HG02571 (cell line): ENCODE results near the gene CCNT1.
A peak's percentile ranks its signal among the peaks of the same experiment; 100 is the strongest.
"Not testable (repeated sequence)": the region's sequence is repeated elsewhere in the genome, so short reads cannot be mapped to it uniquely, and the experiment has no call there.

Experiments used
- ATAC-seq: cut with Tn5 transposase; IDR thresholded peaks from one replicate; pipeline ENCODE4 v1.9.1; 2021; ENCODE audit warnings: mild to moderate bottlenecking, moderate library complexity; ENCODE audit not compliant: unreplicated experiment

Gene CCNT1

DNA sequence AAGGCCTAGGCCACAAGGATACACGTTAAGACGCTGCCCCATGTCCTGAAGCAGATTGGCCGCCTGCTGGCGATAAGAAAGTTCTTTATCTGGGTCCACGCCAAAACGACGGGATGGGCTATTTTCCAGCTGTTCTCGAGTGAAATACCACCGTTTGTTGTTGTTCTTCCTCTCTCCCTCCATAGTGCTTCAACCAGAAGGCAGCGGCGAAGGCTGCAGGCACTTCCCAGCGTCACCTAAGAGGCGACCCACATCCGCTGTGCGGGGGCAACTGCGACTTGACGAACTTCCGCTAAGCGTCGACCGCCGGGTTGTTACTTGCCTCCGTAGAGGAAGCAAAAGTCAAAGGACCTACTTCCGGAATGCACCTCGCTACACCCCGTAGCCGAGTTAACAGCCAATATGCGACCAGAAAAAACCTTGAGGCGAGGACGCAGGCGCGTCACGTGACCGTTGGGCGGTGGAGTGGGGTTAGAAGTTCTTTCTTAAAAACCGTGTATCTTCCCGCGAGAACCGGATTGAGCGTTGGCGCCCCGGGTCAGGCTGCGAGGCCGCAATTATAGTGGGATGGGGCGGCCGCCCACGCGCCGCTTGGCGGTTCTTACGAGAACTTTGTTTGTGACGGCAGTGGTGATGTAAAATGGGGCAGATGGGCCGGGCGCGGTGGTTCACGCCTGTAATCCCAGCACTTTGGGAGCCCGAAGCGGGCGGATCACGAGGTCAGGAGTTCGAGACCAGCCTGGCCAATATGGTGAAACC, at the start of gene CCNT1:
Gene CCNT1 (minus strand): TSS at position 215 of the 759 bp plus-strand sequence. CDS start 32 bp downstream, at position 183.
- ATAC-seq: peak; percentile 96

DNA sequence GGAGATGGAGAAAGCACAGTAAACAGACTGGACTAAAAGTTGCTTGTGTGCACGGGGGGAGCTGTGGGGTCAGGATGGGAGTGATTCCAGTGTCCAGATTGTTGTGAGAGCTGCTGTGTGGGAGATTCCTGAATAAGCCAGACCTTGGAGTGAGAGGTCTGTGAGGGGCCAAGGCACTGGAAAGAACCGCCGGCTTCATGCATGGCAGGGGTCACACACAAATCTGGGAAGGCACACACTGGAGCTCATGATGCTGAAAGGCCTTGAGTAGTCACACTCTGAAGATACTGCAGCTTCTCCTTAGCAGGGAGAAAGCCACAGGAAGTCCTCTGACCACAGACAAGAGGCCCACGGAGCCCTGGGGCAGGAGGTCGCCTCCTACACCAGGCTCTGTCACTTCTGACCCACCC, 49.3 kb upstream of the CCNT1 start:
- ATAC-seq: no peak

DNA sequence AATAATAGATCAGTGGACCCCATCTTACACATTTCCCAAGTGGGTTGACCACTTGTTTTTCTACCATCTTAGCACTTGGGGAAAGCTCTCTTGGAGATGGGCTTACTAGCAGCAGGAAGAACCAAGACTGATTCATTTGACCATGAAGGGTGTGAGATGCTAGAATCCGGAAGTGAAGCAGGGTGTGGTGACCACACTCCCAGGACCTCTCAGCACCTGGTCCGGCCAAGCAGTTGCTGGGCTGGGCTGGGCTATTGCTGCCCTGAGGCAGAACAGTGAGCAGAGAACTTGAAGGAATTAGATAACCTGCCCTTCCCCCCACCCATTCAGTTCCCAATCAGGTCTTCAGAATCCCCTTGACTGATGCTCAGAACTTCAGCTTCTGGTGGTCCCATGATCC, 48.0 kb upstream of the CCNT1 start:
- ATAC-seq: no peak

DNA sequence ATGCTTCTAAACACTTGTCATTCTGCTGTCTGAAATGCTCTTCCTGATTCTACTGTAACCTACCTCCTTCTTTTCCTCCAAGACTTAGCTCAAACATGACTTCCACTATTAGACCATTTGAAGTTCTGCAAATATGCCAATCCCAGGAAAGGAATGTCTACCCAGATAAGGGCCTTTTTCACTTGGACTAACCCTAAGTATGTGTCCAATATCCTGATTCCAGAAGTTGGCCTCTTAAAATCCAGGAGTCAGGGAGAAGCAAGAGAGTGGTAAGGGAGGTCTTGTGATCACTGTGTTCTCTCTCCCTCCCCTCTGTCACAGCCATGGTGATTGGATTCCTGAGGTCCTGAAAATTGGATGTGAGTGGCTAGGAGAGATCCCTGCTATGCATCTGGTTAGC, 42.2 kb upstream of the CCNT1 start:
- ATAC-seq: no peak

DNA sequence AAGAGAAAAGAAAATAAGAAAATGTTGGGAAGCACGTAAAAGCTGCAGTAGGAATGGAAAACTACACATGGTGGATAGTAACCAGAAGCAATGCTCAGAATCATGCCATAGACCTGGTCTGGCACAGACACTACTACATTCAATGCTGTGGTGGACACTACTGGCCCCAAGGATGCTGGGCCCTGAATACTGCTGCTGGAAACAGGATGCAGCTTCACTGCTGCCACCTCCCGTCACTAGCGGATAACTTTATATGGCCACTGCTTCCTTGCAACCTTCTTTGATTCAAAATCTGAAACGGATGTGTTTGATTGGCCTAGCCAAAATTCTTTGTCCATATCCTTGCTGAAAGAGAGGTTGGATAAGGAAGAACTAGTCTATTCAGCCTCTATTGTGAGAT, 41.7 kb upstream of the CCNT1 start:
- no peak for ATAC-seq

DNA sequence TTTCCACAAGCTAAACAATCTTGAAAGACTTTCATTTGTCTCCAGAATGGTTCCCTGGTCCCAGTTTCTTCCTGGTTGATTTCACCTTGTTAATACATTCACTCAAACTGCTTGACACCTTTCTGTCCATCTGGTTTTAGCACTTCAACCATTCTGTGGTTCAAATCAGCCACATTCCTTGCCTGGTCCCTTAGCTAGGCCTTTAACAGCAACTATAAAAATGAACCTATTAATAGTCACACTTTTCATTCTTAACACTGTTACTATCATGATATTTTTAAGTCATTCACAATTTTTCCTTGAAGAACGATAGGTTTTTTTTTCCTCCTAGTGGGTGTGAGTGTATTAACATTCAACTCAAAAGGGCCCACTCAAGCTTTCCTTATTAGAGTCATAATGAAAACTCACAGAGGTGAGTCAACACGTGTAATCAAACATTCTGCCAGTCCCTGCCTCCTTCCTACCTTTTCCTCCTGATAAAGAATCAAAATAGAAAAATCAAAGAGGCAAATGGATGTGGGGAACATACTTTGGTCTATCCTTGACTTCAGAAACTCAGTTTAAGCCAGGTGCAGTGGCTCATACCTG, 34.4 kb upstream of the CCNT1 start:
- ATAC-seq: no peak

DNA sequence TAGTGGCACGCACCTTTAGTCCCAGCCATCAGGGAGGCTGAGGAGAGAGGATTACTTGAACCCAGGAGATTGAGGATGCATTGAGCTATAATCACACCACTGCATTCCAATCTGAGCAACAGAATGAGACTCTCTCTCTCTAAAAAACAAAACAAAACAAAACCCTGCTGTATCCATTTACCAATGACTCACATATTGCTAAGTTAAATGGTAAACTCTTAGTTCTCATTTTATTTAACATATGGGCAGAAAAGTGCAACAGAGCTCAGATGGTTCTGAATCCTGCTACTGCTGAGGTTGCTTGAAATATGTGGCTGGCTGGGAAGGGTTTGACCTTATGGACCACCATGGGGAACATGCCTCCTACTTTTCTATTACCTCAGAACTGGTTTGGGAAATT, 33.7 kb upstream of the CCNT1 start:
- ATAC-seq: no peak

DNA sequence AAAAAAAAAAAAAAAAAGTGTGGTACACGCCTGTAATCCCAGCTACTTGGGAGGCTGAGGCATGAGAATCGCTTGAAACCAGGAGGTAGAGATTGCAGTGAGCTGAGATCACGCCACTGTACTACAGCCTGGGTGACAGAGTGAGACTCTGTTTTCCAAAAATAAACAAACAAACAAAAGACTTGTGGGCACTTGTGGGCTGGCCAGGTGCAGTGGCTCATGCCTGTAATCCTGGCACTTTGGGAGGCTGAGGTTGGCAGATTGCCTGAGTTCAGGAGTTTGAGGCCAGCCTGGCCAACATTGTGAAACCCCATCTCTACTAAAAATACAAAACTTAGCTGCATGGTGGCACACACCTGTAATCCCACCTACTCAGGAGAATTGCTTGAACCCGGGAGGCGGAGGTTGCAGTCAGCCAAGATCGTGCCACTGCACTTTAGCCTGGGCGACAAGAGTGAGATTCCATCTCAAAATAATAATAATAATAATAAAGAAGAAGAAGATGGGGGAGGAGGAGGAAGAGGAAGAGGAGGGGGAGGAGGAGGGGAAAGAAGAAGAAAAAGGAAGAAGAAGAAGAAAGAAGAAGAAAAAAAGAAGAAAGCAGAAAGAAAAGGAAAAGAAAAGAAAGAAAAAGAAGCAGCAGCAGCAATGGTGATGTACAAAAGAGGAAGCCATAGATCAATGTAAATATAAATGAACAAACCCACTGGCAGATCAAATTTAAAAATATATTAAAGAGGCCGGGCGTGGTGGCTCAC, 27.9 kb upstream of the CCNT1 start:
- no peak for ATAC-seq

DNA sequence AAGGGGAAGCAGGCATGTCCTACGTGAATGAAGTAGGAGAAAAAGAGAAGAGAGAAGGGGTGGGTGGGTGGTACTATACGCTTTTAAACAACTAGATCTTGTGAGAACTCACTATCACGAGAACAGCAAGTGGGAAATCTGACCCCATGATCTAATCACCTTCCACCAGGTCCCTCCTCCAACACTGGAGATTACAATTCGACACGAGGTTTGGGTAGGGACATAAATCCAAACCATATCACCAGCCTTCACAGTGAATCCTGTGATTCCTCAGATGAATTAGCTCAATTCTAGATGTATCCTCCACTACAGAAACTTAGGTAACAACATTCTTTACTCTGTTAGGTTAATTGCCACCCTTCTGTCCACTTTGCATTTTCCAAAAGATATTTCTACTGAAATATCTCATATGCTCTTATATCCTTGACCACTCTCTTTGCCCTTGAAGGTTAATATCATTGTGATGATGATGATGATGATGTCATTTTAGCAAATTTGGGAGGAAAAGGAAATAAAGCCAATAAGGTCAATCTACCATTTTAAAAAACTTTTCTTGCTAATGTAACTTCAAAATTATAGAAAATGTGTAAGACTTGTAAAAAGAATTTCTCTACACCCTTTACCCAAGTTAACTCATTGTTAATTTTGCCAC, 23.2 kb upstream of the CCNT1 start:
- ATAC-seq: no peak

DNA sequence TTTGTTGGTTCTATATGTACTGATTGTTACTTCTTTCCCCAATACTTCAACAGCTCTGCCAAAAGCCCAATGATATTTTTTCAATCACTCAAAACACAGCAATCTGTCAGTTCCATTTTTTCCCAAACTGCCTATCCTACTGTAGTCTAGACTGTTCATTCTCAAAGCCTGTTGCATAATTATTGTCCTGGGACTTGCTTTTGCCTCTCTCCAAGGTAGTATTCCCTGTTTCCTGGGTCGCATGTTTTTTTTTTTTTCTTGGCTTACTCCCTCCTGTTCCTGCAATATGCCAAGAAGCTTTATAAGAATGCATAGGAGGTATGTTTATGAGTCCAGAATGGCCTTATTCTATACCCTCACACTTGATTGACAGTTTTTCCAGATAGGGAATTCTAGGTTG, 19.9 kb upstream of the CCNT1 start:
- ATAC-seq: no peak

DNA sequence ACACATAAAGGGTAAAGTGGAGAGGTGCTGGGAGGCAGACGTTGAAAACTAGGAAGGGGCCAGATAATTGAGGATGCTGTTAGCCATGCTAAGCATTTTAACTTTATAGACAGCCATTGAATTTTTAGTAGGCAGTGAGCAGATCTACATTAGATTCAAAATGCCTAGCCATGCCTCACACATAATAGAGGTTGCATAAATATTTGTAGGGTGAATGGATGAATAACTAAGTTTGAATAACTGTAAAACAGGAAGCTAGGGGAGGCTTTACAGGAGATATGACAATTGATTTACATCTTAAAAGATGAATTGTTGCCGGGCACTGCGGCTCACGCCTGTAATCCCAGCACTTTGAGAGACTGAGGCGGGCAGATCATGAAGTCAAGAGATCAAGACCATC, 12.3 kb upstream of the CCNT1 start:
- ATAC-seq: no peak

DNA sequence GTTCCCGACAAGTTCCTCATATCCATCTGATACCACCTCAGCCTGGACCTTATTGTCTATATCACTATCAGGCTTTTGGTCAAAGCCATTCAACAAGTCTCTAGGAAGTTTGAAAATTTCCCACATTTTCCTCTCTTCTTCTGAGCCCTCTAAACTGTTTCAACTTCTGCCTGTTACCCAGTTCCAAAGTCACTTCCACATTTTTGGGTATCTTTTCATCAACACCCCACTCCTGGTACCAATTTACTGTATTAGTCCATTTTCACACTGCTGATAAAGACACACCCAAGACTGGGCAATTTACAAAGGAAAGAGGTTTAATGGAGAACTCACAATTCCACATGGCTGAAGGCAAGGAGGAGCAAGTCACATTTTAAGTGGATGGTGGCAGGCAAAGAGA, 4.2 kb upstream of the CCNT1 start:
- not testable (repeated sequence) for ATAC-seq

DNA sequence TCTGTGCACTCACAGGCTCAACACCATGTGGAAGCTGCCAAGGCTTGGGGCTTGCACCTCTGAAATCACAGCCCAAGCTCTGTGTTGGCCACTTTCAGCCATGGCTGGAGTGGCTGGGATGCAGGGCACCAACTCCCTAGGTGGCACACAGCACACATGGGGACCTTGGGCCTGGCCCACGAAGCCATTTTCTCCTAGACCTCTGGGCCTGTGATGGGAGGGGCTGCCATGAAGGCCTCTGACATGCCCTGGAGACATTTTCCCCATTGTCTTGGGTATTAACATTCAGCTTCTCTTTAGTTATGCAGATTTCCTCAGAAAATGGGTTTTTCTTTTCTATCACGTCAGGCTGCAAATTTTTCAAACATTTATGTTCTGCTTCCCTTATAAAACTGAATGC, 3.7 kb upstream of the CCNT1 start:
- not testable (repeated sequence) for ATAC-seq

DNA sequence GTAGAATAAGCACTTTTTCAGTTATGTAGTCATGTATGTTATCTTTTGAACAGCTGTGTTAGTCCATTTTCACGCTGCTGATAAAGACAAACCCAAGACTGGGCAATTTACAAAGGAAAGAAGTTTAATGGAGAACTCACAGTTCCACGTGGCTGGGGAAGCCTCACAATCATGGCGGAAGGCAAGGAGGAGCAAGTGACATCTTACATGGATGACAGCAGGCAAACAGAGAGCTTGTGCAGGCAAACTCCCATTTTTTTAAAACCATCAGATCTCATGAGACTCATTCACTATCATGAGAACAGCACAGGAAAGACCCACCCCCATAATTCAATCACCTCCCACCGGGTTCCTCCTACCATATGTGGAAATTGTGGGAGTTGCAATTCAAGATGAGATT, 2.5 kb upstream of the CCNT1 start:
- ATAC-seq: not testable (repeated sequence)

DNA sequence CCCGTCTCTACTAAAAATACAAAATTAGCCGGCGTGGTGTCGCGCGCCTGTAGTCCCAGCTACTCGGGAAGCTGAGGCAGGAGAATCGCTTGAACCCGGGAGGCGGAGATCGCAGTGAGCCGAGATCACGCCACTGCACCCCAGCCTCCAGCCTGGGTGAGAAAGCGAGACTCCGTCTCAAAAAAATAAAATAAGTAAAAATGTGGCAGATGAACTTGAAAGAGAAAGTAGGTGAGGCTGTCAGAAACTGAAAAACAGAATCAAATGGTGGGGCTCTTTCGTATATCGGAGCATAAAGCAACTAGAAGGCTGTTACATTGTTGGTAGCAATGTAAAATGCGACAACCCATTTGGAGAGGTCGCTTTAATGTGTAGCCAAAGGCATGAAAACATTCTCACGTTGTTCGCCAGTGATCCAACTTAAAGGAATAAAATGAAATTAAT, 767 bp upstream of the CCNT1 start:
- peak; percentile 0 for ATAC-seq

DNA sequence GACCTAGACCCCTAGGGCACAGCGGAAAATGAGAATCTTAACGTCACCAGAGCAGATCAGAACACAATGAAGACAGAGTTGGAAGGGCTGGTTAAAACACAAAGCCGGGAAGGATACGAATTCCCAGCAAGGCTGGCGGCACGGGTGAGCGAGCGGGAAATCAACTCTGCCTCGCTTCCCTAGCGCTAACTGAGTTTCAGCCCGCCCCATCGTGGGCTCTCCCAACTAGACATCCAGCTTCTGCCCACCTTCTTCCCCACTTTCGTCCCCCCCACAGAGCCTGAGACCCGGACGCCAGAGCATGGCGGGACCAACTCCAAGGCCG, 377 bp downstream of the CCNT1 start:
- ATAC-seq: no peak

DNA sequence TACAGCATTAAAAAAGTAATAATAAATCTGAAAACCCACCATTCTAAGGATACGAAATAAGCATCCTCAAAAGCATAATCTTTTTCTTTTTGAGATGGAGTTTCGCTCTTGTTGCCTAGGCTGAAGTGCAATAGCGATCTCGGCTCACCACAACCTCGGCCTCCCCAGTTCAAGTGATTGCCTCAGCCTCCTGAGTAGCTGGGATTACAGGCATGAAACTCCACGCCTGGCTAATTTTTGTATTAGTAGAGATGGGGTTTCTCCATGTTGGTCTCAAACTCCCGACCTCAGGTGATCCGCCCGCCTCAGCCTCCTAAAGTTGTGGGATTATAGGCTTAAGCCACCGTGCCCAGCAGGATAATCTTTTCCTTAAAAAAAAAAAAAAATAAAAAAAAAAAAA, 4.3 kb downstream of the CCNT1 start:
- no peak for ATAC-seq

DNA sequence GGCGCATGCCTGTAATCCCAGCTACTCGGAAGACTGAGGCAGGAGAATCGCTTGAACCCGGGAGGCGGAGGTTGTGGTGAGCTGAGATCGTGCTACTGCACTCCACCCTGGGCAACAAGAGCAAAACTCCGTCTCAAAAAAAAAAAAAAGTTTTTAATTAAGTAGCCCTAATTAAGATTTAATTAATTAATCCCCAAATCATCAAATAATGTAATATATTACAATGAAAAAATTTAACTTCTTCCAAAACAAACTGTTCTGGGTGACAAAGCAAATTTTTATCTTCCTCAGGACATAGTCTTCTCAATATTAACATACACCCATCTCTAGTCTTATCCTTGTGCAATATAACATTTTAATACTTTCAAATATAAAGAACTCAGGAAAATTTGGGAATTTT, 17.7 kb downstream of the CCNT1 start:
- ATAC-seq: not testable (repeated sequence)

DNA sequence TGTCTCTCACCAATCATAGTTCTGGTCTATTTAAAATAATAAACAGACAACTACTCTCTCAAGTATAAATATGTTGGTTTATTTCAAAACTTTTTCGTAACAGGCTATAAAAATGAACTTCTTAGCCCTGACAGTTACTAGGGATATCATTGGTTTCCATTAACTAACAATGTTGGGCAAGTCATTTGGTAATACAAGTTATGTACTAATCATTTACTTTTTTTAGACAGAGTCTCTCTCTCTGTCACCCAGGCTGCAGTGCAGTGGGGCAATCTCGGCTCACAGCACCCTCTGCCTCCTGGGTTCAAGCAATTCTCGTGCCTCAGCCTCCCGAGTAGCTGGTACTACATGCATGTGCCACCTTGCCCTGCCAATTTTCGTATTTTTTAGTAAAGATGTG, 19.9 kb downstream of the CCNT1 start:
- ATAC-seq: no peak

DNA sequence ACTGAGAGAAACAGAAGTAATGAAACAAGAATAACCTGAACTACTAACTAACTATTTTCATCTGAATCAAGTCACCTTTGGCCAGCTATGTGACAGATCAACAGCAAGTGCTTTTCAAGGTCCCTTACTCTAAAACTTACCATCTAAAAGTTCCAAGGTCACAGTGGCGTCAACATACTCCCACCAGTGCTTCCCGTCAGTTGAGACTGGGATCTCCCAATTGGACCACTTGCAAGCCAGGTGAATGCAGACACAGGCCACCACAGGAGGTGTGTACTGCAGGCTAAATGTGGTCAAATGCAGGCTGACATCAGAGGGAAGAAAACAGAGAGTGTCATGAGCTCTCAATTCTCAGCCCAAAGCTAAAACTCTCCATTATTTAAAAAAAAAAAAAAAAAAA, 20.6 kb downstream of the CCNT1 start:
- ATAC-seq: no peak

DNA sequence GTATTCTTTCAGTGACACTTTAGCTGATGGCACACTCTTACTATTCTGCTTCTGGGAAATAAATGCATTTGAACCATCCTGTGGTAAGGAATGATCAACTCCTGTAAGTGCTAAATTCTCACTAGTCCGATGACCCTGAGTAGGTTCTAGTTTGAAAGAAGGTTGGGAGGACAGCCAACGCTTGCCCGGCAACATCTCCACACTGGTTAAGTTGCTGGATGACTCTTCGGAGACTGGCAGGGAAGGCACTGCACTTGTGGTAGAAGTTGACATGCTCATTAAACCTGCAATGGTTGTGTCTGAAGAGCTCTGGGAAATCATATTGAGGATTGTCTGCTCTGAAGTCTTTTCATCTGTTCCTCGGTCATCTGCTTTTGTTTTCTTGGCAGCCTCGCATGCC, 22.5 kb downstream of the CCNT1 start:
- no peak for ATAC-seq

DNA sequence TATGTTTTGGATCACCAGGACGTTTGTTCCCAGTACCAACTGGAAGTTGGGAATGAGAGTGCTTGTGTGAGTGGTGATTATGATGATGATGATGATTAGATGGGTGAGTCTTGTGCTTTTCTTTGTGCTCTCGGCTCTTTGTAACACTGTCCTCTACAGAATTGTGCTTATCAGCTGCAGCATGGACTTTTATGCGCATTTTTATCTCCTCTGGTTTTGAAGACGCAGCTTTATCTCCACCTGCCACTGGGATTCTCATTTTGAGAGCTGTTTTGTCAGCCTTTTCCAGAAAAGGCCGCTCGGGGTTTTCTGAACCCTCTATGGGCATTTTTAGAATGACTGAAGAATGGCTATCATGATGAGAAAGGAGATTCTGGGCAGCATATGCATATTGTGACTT, 22.9 kb downstream of the CCNT1 start:
- no peak for ATAC-seq
